GM12892 (cell line): Measurements from ENCODE around the gene DPYD.

Source experiments
- POLR2A ChIP-seq: IDR thresholded peaks from 2 replicates; pipeline ENCODE4 v1.6.1; 2011; ENCODE audit warnings: low read depth, low read length, control low read depth
- POLR2AphosphoS5 ChIP-seq: IDR thresholded peaks from 2 replicates; pipeline ENCODE4 v1.6.1; 2011; ENCODE audit warnings: low read depth, low read length, control low read depth
- TAF1 ChIP-seq: IDR thresholded peaks from 2 replicates; pipeline ENCODE4 v1.6.1; 2011; ENCODE audit warnings: low read depth, mild to moderate bottlenecking, control low read depth, low read length, borderline replicate concordance

DNA sequence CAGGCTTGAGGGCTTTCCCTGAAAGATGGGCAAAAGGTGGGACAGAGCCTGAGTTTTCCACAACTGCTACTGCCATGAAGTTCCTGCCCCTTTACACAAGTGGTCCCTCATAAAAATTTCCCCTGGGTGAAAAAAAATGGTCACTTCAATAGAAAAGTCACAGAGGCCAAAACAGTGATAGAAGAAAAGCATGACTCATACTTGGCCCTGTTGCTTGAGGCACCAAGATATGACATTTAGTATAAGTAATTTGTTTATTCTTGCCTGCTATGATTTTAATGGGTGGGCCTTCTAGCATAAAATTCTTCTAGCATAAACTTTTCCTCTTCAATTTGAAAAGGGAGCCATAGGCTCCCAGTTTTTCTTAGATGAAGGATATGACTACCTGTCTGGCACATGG lies 280.2 kb downstream of the DPYD start:
- TF ChIP-seq POLR2AphosphoS5 (no peak), POLR2A (no peak), TAF1 (no peak)
